CD4-positive, alpha-beta T cell treated with Interleukin-4 for 4 hours (primary cell): ENCODE results near the gene NAA80.
"Not testable (repeated sequence)": the region's sequence is repeated elsewhere in the genome, so short reads cannot be mapped to it uniquely, and the experiment has no call there.

Source experiments
- DNase-seq: peaks from one replicate; pipeline ENCODE4 v3.0.0-alpha.2; 2020

NAA80 gene

GRCh38 chr3:50288387-50289007 is 10.7 kb downstream of the NAA80 start:
- no peak for DNase-seq

- no peak for DNase-seq
Measured at GRCh38 chr3:50287262-50287661, 11.9 kb downstream of the NAA80 start.

GRCh38 chr3:50286322-50287227 is 12.6 kb downstream of the NAA80 start:
- DNase-seq, result no peak

GRCh38 chr3:50284121-50284520 is 15.1 kb downstream of the NAA80 start:
- DNase-seq, result not testable (repeated sequence)

GRCh38 chr3:50279255-50280016 is 19.8 kb downstream of the NAA80 start:
- no peak for DNase-seq

GRCh38 chr3:50278880-50279224 is 20.4 kb downstream of the NAA80 start, which contains the start of gene LSMEM2:
LSMEM2 (plus strand) TSS chr3:50279087; CDS start chr3:50279114, 27 bp downstream.
- no peak for DNase-seq

- no peak for DNase-seq
Measured at GRCh38 chr3:50278123-50278879, 20.9 kb downstream of the NAA80 start.

- no peak for DNase-seq
Measured at GRCh38 chr3:50276762-50277101, 22.5 kb downstream of the NAA80 start.

- DNase-seq, result no peak
Measured at GRCh38 chr3:50275996-50276761, 23.0 kb downstream of the NAA80 start.

- DNase-seq, result no peak
Measured at GRCh38 chr3:50275141-50275995, 23.8 kb downstream of the NAA80 start.

- DNase-seq, result peak; percentile 57
Measured at GRCh38 chr3:50274371-50275104, 24.7 kb downstream of the NAA80 start.

- no peak for DNase-seq
Measured at GRCh38 chr3:50273689-50274065, 25.5 kb downstream of the NAA80 start.

- peak; percentile 74 for DNase-seq
Measured at GRCh38 chr3:50272911-50273688, 26.1 kb downstream of the NAA80 start.

- not testable (repeated sequence) for DNase-seq
Measured at GRCh38 chr3:50272538-50272910, 26.7 kb downstream of the NAA80 start.

GRCh38 chr3:50271314-50271936 is 27.8 kb downstream of the NAA80 start:
- DNase-seq, result no peak

- DNase-seq, result no peak
Measured at GRCh38 chr3:50270422-50271224, 28.6 kb downstream of the NAA80 start.

GRCh38 chr3:50269977-50270413 is 29.2 kb downstream of the NAA80 start:
- no peak for DNase-seq

GRCh38 chr3:50269460-50269859 is 29.7 kb downstream of the NAA80 start:
- DNase-seq, result no peak
